HG03354 (cell line): ENCODE data around the gene FAM53B.

Experiments used
- ATAC-seq: cut with Tn5 transposase; IDR thresholded peaks from one replicate; pipeline ENCODE4 v1.9.1; 2021; ENCODE audit warnings: mild to moderate bottlenecking; ENCODE audit not compliant: unreplicated experiment, poor library complexity, severe bottlenecking

FAM53B gene

DNA sequence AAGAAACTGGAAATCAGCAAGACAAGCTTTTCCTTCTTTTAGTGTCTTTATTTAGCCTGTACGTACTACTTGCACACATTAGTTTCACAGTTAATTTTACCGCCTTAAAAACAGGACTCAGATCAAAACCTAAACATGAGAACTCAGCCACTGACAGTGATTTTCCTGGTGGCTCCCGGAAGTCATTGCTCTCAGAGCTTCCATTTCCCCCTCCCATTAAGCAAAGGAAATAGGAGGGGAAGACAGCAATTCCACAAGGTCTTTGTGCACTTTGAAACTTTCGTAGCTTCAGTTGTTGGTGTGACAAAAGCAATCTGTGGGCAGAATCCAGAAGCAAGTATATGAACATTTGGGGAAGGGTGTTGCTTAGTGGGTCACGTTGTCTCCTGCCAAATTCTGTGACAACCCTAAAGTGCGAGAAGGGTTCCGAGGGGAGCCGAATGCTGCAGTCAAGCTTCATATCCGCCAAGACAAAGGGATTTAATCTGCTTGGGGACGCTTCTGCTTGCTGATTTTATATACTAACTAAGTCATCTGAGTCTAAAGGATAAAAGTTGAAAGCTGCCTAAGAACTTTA, 30.4 kb downstream of the FAM53B start:
- ATAC-seq, result no peak

DNA sequence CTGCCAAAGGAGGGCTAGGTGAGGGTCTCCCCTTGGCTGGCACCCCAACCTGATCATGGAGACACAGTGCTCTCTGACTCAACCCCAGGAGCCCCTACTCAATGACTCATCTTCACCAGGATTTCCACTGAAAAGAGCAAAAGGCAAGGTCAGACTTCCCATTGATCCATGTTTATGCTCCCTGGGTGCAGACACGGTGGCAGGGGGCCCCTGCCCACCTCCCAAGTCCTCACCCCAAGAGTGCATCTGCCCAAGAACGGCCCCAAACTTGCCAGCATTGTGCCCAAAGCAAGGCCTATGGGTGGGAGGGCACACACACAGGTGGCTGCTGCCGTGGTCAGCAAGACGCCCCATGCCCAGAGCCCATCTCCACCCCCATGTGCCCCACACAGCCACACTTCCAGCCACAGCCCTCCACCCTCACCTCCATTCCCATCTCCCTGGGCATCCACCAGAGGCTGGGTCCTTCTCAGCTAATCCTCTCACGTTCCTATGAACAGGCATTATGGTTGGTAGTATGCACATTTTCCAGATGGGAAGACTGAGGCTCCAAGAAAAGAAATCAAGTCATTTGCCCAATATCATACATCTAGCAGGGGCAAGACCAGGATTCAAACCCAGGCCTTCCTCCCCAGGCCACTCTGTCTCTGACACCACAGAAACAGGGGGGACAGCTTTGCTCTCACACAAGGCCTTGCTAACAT, 31.3 kb downstream of the FAM53B start:
- no peak for ATAC-seq

- ATAC-seq, result no peak
These were observed 33.0 kb downstream of the FAM53B start for GRCh38 chr10:124711145-124711544.

DNA sequence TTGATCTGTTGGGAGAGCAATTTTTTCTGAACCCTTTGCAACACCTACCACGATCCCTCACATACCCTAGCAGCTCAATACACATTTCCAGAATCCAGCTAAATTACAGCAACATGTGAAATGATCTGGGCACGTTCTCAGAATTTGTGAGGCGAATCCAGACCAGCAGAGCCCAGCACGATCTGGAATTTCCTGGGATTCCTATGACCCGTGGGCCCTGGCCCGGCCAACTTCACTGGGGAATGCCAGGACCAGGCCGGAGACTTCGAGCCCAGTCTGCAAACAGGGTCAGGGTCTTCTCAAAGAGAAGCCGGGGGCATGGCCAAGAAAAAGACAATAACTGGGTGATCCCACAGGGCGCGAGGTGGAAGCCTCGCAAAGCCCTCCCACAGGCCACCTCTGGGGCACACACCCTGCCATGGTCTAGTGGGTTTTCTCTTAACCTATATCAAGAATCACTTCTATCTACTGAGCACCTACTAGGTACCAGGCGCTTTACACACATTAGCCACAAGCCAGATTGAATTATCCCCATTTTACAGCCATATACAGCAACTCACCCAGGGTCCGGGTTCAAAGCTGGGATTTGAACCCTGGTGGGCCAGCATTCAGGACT, 33.8 kb downstream of the FAM53B start:
- no peak for ATAC-seq

GRCh38 chr10:124709861-124710260, 34.3 kb downstream of the FAM53B start:
- no peak for ATAC-seq

DNA sequence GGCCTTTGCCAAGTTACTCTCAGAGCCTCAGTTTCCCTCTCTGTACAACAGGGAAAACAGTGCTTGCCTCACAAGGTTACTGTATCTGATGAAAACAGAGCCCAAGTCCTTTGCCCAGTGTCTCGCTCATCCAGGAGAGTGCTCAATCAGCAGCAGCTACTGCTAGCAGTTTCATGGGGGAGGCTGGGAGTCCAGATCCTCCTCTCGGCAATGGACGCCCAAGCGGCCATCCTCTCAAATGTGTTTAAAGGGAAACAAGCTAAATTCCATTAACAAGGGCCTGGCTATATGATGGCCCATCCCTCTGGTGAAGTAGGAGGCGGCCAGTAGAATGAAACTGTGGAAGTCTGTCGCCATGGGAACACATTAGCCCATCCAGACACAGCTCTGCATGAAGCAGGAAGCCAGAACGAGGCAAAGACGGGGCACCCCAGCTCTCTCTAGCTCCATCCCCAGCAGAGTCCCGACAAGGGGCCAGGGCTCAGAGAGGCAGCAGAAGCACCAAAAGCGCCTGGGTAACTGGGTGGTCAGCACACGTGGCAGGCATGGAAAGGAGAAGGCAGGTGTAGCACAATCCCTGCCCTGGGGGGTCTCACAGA, 35.2 kb downstream of the FAM53B start:
- ATAC-seq, result no peak

DNA sequence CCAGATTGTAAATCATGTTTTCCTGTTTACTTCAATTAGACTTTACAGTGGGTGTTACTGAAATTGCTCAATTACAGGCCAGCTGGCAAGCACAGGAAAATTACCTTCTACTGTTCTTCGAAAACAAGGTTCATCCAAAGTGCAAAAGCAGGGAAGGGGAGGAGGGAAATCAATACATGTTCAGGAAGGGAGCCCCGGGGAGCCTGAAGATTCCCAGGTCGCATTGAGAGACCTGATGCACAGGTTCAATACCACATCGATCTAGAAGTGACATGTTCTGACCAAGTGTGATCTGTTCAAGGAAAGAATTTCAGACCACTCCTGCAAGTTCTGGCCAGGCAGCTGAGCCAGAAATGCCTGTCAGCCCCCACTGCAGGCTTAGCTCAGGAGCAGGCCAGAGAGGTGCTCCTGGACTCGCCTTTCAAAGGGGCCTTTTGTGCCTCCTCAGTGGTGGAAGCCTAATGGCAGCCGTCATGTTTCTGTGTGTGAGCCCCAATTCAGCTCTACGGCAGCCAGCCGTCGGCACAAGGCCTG, 35.9 kb downstream of the FAM53B start:
- ATAC-seq, result no peak

DNA sequence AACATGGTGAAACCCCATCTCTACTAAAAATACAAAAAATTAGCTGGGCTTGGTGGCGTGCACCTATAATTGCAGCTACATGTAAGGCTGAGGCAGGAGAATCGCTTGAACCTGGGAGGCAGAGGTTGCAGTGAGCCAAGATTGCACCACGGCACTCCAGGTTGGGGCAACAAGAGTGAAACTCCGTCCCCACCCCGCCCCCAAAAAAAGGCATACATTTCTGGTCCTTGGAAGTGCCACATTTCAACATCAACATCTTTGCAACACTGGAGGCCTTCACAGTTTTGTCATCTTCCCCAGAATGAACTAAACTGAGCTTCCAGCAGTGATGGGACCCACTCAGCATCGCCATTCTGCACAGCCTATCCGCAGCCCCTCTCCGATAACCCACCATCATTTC, 36.6 kb downstream of the FAM53B start:
- ATAC-seq, result no peak

- ATAC-seq, result no peak
These were observed 37.1 kb downstream of the FAM53B start for GRCh38 chr10:124707144-124707467.

DNA sequence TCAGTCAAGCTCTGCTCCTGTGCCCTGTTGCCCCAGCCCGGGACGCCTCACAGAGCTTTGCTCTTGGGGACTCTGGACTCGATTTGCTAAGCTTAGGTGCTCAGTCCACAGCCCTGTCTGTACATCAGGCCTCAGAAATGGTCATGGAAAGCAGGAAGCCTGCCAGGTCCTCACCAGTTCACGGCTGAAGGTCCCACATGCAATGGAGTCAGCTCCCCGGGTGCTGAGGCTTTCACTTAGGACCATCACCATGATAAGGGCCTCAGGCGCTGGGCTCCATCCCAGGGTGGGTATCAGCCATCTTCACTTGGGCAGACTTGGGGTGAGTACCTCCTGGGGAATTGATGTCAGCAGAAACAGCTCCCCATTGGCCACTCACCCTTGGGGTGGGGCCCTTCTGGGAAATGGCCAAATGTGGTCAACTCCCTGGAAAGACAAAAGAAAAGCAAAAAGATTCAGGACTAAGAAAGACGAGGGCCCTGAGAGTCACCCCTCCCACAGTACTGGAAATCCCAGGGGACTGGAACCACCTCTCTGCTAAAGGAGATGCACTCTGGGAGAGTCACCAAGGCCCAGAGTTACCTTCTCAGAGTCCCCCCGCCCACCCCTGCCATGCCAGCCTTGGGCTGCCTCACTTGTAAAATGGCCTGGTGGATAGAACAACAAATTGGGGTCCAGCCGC, 37.6 kb downstream of the FAM53B start:
- ATAC-seq, result no peak

GRCh38 chr10:124705817-124706461, 38.2 kb downstream of the FAM53B start:
- no peak for ATAC-seq

GRCh38 chr10:124705381-124705740, 38.8 kb downstream of the FAM53B start:
- ATAC-seq, result no peak

GRCh38 chr10:124704428-124705380, 39.5 kb downstream of the FAM53B start:
- ATAC-seq, result no peak

- no peak for ATAC-seq
These were observed 40.3 kb downstream of the FAM53B start for GRCh38 chr10:124703778-124704427.

GRCh38 chr10:124703372-124703771, 40.8 kb downstream of the FAM53B start:
- no peak for ATAC-seq

- ATAC-seq, result no peak
These were observed 42.1 kb downstream of the FAM53B start for GRCh38 chr10:124701881-124702656.

DNA sequence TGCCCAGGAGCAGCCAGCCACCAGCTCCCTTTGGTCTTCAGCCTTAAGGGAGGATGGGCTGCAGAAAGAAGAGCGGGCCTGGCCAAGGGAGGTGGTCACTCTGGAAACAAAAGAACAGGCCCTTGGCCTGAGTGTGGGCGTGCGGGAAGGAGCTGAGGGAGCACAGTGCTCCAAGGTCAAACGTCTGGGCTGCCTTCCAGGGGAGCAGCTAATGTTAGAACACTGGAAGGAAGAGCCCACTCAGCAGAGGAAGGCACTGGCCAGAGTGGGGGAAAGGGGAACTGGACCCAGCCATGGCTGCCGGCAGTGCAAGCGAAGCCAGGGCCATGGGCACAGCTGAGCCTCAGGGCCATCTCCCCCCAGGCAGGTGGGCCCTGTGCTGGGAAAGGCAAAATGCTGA, 42.7 kb downstream of the FAM53B start:
- ATAC-seq, result no peak

DNA sequence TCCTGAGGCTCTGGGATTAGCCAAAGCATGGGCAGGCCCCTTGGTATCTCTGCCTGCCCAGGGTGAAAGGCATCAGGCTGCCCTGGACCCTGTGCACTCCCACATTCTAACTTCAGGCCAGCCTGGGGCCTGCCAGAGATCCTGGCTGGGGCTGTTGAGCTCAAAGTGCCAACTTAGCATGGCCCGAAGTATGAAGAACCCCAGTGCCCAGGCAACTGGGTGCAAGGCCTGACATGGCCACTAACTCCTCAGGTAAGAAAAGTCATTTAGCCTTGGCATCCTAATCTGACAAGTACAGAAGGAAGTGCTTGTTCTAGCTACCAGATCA, 43.2 kb downstream of the FAM53B start:
- ATAC-seq, result no peak
